HG02759 (cell line): ENCODE results near the gene PGA5.

Source experiments
- ATAC-seq: cut with Tn5 transposase; IDR thresholded peaks from one replicate; pipeline ENCODE4 v1.9.1; 2021; ENCODE audit warnings: mild to moderate bottlenecking, moderate library complexity; ENCODE audit not compliant: unreplicated experiment

Gene PGA5

DNA sequence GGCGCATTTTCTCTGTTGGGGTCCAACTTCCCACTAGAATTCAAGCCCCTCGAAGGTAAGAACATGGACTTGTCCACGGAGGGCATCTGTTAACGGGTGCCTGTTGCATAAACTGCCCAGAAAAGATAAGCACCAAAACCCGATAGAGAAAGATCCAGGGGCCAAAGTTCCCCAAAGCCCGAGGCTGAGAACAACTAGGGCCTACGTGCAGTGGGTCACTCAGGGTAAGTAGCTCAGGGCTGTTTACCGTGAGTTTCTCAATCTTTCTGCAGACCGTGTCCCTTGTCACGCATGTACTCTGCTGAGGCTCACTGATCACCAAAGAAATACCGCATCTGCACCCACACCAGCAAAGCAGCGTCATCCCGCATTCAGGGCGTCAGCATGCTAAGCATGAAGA, 24.4 kb downstream of the PGA5 start:
- no peak for ATAC-seq

- no peak for ATAC-seq
These were observed 25.6 kb downstream of the PGA5 start for GRCh38 chr11:61266602-61267001.

GRCh38 chr11:61267437-61267841, 26.5 kb downstream of the PGA5 start:
- no peak for ATAC-seq

GRCh38 chr11:61268588-61269250, 27.7 kb downstream of the PGA5 start:
- no peak for ATAC-seq

GRCh38 chr11:61270354-61271076, 29.5 kb downstream of the PGA5 start:
- ATAC-seq: no peak

DNA sequence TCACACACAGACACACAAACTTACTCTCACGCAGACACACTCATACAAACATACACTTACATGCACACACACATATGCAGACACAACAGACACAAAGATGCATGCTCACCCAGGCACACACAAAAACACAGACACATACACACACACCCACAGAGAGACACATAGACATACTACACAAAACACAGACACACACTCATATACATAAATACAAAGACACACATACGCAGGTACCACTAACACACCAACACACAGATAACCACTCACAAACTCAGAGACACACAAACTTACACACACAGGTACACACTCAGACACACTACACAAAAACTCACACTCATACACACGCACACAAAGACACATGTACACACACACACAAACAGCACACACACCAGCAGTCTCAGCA, 31.8 kb downstream of the PGA5 start:
- ATAC-seq: no peak

DNA sequence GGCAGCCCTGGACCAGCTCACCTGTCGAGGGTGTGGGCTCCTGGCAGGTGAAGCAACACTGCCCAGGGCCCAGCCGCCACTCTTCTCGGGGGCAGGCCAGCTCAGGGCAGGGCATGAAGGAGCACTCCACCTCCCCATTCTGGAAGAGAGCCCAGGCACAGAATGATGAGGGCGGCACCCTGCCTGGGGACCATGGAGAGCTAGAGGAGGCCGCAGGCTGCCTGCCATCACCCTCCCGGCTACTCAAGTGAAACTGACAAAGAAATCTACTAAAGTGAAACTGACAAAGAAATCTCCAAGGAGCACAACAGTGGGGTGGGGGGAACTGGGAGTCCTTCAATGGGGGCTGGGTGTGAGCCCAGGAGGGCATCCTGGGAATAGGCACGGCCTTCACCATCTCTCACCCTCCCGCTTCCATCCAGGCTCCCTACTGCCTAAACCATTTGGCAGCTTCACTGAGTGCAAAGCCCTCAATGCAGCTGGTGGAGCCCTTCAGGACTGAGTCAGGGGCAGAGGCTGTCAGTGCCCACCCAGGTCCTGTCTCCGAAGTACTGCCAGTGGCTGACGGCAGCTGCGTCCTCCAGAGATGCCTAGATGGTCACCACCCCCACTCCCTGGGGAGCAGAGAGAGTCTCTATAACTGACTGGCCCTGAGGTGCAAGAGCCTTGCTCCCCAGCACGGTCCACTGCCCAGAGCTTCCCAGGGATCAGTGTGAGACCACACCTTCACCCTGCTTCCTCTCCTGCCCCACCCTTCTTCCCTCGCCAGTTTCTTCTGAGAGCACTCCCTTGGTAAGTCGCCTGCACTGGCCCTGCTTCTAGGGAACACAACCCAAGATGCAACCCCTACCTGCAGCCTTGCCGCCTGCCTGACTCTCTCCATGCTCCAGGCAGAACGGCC, 32.5 kb downstream of the PGA5 start:
- ATAC-seq: no peak

DNA sequence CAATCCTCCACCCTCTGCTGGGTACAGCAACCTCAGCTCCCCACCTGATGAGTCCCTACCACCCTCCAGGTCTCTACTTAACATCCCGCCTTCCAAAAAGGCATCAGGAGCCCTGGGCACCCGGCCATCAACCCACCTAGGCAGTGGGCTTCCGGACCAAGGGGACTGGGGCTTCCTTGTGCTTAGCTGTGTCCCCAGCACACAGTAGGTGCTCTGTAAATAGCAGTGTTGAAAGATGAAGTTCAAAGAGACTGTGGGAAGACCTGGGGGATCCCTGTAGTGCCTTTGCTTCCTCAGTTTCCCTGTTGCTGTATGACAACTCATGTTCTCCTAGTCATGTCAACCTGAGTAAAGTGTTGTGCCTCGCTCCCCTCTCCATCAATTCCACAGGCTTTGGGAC, 33.1 kb downstream of the PGA5 start:
- no peak for ATAC-seq

GRCh38 chr11:61275191-61275590, 34.2 kb downstream of the PGA5 start:
- no peak for ATAC-seq

GRCh38 chr11:61277186-61278000, 36.4 kb downstream of the PGA5 start:
- ATAC-seq: no peak

- ATAC-seq: no peak
These were observed 37.1 kb downstream of the PGA5 start for GRCh38 chr11:61278001-61278470.

DNA sequence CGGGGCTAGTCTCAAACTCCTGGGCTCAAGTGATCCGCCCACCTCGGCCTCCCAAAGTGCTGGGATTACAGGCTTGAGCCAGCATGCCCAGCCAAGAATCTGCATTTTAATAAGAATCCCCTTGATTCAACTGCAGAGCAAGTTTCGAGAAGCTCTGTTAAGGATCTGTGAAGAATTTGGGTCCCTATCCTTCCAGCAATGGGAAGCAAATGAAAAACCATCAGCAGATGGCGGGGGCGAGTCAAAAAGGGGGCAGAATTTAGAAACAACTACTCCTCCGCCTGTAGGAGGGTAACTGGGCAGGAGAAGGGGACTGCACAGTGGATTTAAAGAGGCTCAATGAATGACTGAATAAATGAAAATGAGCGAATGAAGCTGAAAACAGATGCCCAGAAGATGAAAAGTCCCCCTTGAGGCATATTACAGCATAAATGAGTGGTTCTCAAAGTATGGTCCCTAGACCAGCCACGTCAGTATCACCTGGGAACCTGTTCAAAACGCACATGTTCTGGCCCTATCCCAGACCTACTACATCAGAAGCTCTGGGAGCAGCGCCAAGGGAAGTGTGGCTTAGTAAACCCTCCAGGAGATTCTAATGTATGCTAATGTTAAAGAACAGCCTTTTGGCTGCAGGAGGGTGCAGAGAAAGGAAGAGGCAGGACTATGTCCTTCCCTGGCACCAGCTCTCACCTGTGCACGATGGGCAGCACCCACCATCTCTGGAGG, 39.1 kb downstream of the PGA5 start:
- no peak for ATAC-seq

- ATAC-seq: no peak
These were observed 40.1 kb downstream of the PGA5 start for GRCh38 chr11:61280883-61281580.

GRCh38 chr11:61281581-61282250, 40.7 kb downstream of the PGA5 start:
- no peak for ATAC-seq

- ATAC-seq: no peak
These were observed 42.6 kb downstream of the PGA5 start for GRCh38 chr11:61283613-61284012.

DNA sequence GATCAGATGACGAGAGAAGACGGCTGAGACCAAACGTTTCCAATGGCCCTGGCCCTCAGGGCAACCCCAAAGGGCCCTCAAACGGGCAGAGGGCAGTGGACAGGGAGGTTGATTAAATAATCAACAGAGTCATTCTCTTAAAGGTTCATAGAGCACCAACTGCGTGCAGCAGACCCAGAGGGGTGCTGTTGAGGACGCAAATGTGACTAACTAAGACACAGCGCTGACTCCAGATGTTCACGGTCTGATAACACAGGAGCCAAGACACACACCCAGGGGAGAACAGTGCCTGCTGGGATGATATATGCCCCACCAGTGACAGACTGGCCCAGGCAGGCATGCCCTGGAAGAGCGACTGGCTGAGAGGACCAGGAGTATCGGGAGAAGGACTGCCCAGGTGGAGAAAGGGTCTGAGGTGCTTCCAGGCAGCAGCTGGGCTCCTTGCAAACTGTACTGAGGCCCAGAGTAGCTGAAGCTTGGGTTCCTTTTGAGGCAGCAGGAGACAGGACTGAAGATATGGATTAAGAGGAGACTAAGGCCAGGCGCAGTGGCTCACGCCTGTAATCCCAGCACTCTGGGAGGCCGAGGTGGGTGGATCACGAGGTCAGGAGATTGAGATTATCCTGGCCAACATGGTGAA, 46.5 kb downstream of the PGA5 start:
- no peak for ATAC-seq

DNA sequence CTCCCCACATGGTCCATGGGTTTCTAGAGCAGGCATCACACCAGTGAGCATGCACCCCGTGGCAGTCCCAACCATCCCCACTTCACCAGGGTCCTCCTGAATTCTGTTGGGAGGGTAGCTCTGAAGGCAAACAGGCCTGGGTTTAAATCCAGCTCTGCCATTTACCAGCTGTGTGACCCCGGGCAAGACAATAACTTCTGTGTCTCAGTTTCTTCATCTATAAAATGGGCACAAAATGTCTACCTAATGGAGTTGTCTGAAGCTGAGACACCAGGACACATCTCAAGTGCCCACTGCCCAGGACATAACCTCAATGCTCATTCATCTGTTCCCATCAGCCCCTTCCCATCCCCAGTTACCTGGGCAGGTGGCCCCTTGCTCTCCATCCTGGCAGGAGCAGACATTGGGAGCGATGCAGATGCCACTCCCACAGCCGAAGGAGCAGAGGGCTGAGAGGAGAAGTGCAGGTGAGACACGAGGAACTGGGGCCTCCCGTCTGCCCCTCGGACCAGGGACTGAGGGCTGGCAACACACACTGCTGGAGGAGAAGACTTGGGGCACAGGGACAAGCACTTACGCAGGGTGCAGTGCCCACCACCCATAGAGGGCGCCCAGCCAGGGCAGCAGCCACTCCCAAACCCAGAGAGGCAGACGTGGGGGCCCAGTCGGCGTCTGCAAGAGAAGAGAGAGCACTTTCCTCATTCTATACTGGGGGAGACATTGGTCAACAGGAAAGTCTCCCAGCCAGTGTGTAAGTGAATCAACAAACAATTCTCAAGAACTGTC, 50.1 kb downstream of the PGA5 start:
- ATAC-seq: no peak

- ATAC-seq: no peak
These were observed 51.4 kb downstream of the PGA5 start for GRCh38 chr11:61292356-61292755.
